OCI-LY3 (cell line): ENCODE results near the gene SMCHD1.
"Not testable (repeated sequence)": the region's sequence is repeated elsewhere in the genome, so short reads cannot be mapped to it uniquely, and the experiment has no call there.

Experiments
- H2AFZ ChIP-seq: fragments of 200-600, 300-600 bp; shearing (Covaris generic); 2 replicates; pipeline ENCODE4 v1.6.0; 2014; ENCODE audit warnings: antibody characterized with exemption, low read depth, low read length
- H3K27ac ChIP-seq: fragments of 200-600, 300-600 bp; sonication (generic); 2 replicates; pipeline ENCODE4 v1.5.1; 2014; ENCODE audit warnings: mild to moderate bottlenecking, low read length, moderate library complexity, mixed read lengths
- H3K27me3 ChIP-seq: fragments of 200-600, 300-600 bp; sonication (generic); 2 replicates; pipeline ENCODE4 v1.6.1; 2014; ENCODE audit warnings: low read depth, low read length, mixed read lengths
- H3K36me3 ChIP-seq: fragments of 200-600, 300-600 bp; sonication (generic); replicated peaks from 2 replicates; pipeline ENCODE3; 2014; ENCODE audit warnings: low read depth, low read length, mixed read lengths
- H3K4me1 ChIP-seq: fragments of 300-600, 200-600 bp; sonication (generic); 2 replicates; pipeline ENCODE4 v1.6.1; 2014; ENCODE audit warnings: low read length, mixed read lengths
- H3K4me2 ChIP-seq: fragments of 200-600, 300-600 bp; sonication (generic); 2 replicates; pipeline ENCODE4 v1.6.1; 2014; ENCODE audit warnings: low read length, mixed read lengths
- H3K4me3 ChIP-seq: fragments of 300-600, 200-600 bp; sonication (generic); 2 replicates; pipeline ENCODE4 v1.5.1; 2014; ENCODE audit warnings: antibody characterized with exemption, mild to moderate bottlenecking, low read length, moderate library complexity
- H3K79me2 ChIP-seq: fragments of 300-600, 200-600 bp; shearing (Covaris generic); 2 replicates; pipeline ENCODE4 v1.6.1; 2014; ENCODE audit warnings: mild to moderate bottlenecking, low read length, mixed read lengths
- H3K9ac ChIP-seq: fragments of 300-600, 200-600 bp; shearing (Covaris generic); 2 replicates; pipeline ENCODE4 v1.6.0; 2014; ENCODE audit warnings: mild to moderate bottlenecking, low read length, moderate library complexity
- H3K9me3 ChIP-seq: fragments of 200-600, 300-600 bp; shearing (Covaris generic); 2 replicates; pipeline ENCODE4 v1.6.1; 2014; ENCODE audit warnings: low read length, mixed read lengths; ENCODE audit not compliant: insufficient read depth
- H4K20me1 ChIP-seq: fragments of 200-600, 300-600 bp; sonication (generic); 2 replicates; pipeline ENCODE4 v1.6.1; 2016; ENCODE audit warnings: low read length, mixed read lengths; ENCODE audit not compliant: insufficient read depth
- CTCF ChIP-seq: fragments of 200-600, 300-600 bp; sonication (generic); IDR thresholded peaks from 2 replicates; pipeline ENCODE4 v1.5.1; 2014; ENCODE audit warnings: antibody characterized with exemption, low read length, low read depth
- EZH2phosphoT487 ChIP-seq: fragments of 200-600 bp; shearing (Covaris generic); IDR thresholded peaks from 2 replicates; pipeline ENCODE4 v1.6.1; 2018; ENCODE audit warnings: antibody characterized with exemption, mixed run types, low read depth

Gene SMCHD1

GRCh38 chr18:2825613-2826175 is 170.2 kb downstream of the SMCHD1 start:
- Histone ChIP-seq H3K27me3 (no peaks in the 10 kb centered on the region), H4K20me1 (no peaks in the 10 kb centered on the region), H3K9me3 (no peaks in the 10 kb centered on the region), H3K4me2 (no peak overlapping the region), H3K27ac (no peak overlapping the region), H3K4me3 (no peak overlapping the region), H3K4me1 (no peaks in the 10 kb centered on the region), H2AFZ (no peak overlapping the region), H3K9ac (no peak overlapping the region), H3K79me2 (no peaks in the 10 kb centered on the region), H3K36me3 (no peaks in the 10 kb centered on the region)
- no peak for TF ChIP-seq EZH2phosphoT487
- TF ChIP-seq CTCF, result no peak

DNA sequence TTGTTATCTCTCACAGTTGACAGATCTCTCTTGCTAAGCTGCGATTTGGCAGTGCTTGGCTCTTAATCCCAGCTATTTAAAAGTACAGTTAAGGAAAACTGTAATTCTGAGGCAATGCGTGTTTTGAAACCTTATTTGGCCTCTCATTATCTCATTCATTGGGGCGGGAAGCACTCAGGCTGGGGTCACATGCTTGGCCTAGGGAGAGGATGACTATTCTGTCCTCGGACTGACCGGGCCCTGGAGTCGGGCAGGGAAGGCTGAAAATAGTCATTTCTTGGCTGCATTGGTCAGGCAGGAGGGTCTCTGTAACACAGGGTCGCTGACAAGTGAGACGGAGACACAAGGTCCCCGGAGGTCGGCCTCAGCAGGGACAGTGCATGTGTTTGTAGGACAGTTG is 171.1 kb downstream of the SMCHD1 start:
- H3K9ac ChIP-seq, result no peak overlapping the region
- no peak overlapping the region for H3K27ac ChIP-seq
- no peak for TF ChIP-seq CTCF
- no peaks in the 10 kb centered on the region for H3K36me3 ChIP-seq
- no peak overlapping the region for H3K4me2 ChIP-seq
- H3K79me2 ChIP-seq, result no peaks in the 10 kb centered on the region
- no peak overlapping the region for H2AFZ ChIP-seq
- no peaks in the 10 kb centered on the region for H3K9me3 ChIP-seq
- H4K20me1 ChIP-seq, result no peaks in the 10 kb centered on the region
- no peak overlapping the region for H3K4me3 ChIP-seq
- no peaks in the 10 kb centered on the region for H3K4me1 ChIP-seq
- no peaks in the 10 kb centered on the region for H3K27me3 ChIP-seq

GRCh38 chr18:2827061-2827460 is 171.5 kb downstream of the SMCHD1 start:
- H2AFZ ChIP-seq, result no peak overlapping the region

DNA sequence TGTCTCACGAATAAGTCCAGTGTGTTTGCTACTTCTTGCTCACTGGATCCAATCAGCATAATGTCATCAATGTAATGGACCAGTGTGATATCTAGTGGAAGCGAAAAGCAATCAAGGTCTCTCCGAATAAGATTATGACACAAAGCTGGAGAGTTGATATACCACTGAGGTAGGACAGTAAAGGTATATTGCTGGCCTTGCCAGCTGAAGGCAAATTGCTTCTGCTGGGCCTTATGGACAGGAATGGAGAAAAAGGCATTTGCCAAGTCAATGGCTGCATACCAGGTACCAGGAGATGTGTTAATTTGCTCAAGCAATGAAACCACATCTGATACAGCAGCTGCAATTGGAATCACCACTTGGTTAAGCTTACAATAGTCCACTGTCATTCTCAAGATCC is 180.6 kb downstream of the SMCHD1 start:
- H3K27me3 ChIP-seq, H3K27ac ChIP-seq, H4K20me1 ChIP-seq, H3K4me2 ChIP-seq, H3K4me1 ChIP-seq, H3K9me3 ChIP-seq, H3K36me3 ChIP-seq, H3K9ac ChIP-seq, H3K4me3 ChIP-seq, H3K79me2 ChIP-seq, H2AFZ ChIP-seq: not testable (repeated sequence)

More at GRCh38 chr18:2827061-2827460, 171.5 kb downstream of the SMCHD1 start:
- no peak overlapping the region for H3K4me3 ChIP-seq
- H3K36me3 ChIP-seq, result no peaks in the 10 kb centered on the region
- no peak overlapping the region for H3K9ac ChIP-seq
- TF ChIP-seq CTCF (no peak), EZH2phosphoT487 (no peak)
- H3K27ac ChIP-seq, result no peak overlapping the region
- H3K9me3 ChIP-seq, result no peaks in the 10 kb centered on the region
- H3K27me3 ChIP-seq, result no peaks in the 10 kb centered on the region
- no peaks in the 10 kb centered on the region for H4K20me1 ChIP-seq
- no peak overlapping the region for H3K4me2 ChIP-seq
- H3K79me2 ChIP-seq, result no peaks in the 10 kb centered on the region
- no peaks in the 10 kb centered on the region for H3K4me1 ChIP-seq

DNA sequence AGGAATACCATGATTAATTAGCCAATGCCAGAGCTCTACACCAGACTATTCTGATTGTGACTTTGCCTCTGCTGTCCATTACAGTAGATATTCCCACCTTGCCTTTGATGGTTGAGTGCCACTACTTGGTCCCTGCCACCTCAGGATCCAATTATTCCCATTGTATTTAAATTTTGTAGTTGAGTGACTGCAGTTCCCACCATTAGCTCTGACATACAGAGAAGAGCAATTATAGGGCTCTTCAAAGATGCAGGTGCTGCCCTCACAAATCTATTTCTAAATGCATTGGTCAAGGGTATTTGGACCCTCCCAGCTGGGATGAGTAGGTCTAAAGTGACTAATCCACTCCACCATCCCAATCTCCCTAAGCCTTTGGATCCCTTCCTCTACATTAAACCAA is 181.8 kb downstream of the SMCHD1 start:
- not testable (repeated sequence) for H3K4me3 ChIP-seq, H3K79me2 ChIP-seq, H3K4me1 ChIP-seq, H2AFZ ChIP-seq, H3K27ac ChIP-seq, H3K36me3 ChIP-seq, H3K9ac ChIP-seq, H4K20me1 ChIP-seq, H3K9me3 ChIP-seq, H3K27me3 ChIP-seq, H3K4me2 ChIP-seq
